SK-N-MC (cell line): ENCODE results near the gene ARMH4.

Experiments used
- EZH2 ChIP-seq: fragments of 200-600 bp; sonication (generic); IDR thresholded peaks from one replicate; pipeline ENCODE4 v1.6.1; 2017; ENCODE audit warnings: antibody characterized with exemption
- FOXP2 ChIP-seq: optimal IDR thresholded peaks from 2 replicates; pipeline ENCODE3; 2011; ENCODE audit warnings: mild to moderate bottlenecking, moderate library complexity; ENCODE audit not compliant: insufficient read depth; ENCODE audit errors: extremely low read length, control extremely low read depth
- POLR2AphosphoS5 ChIP-seq: IDR thresholded peaks from 2 replicates; pipeline ENCODE4 v1.6.1; 2012; ENCODE audit warnings: mild to moderate bottlenecking, low read depth, low read length, borderline replicate concordance

- TF ChIP-seq POLR2AphosphoS5 = no peak
- TF ChIP-seq EZH2 = no peak
- TF ChIP-seq FOXP2 = no peak
Observed at GRCh38 chr14:57987596-57988300, 164.3 kb downstream of the ARMH4 start.
